ENCODE data around the gene FLVCR1. TPM values are rescaled to one million over a fixed set of nuclear protein-coding genes. Genes with fewer than 3 reads are reported as not detected.

FLVCR1 gene
- total RNA-seq (2022; extraction: Qiagen RNA extraction), result 14.3 to 18.3 TPM (median 15.8 TPM) in 5 replicates

GRCh38 chr1:212857992-212858460, at the start of gene FLVCR1:
TSS of gene FLVCR1 (plus strand) at chr1:212858275. CDS start at chr1:212858453, 178 bp downstream.

GRCh38 chr1:212847549-212847948, 10.5 kb upstream of the FLVCR1 start, which contains the start of gene SPATA45:
TSS of gene SPATA45 (minus strand) at chr1:212847649. CDS start at chr1:212836149, 11,500 bp downstream.

Other genes with a start within 250 kb of the FLVCR1 start
- 24.9 to 41.0 TPM (median 38.6 TPM) in 5 replicates for gene ATF3, start 249.5 kb upstream of the FLVCR1 start, total RNA-seq (2022; extraction: Qiagen RNA extraction)
- gene BATF3, start 158.4 kb upstream of the FLVCR1 start, total RNA-seq (2022; extraction: Qiagen RNA extraction), result 20.0 to 35.4 TPM (median 33.7 TPM) in 5 replicates
- gene NSL1, start 66.5 kb upstream of the FLVCR1 start, total RNA-seq (2022; extraction: Qiagen RNA extraction), result 28.9 to 40.1 TPM (median 30.3 TPM) in 5 replicates
- gene TATDN3, start 66.4 kb upstream of the FLVCR1 start, total RNA-seq (2022; extraction: Qiagen RNA extraction), result 11.4 to 15.5 TPM (median 12.1 TPM) in 5 replicates
- gene SPATA45, start 10.6 kb upstream of the FLVCR1 start, total RNA-seq (2022; extraction: Qiagen RNA extraction), result 0.28 TPM in 2 of 5 replicates, not detected in the others
- gene VASH2, start 92.3 kb downstream of the FLVCR1 start, total RNA-seq (2022; extraction: Qiagen RNA extraction), result 2.8 to 4.0 TPM (median 3.7 TPM) in 5 replicates
- 14.1 to 19.8 TPM (median 16.6 TPM) in 5 replicates for gene ANGEL2, start 157.6 kb downstream of the FLVCR1 start, total RNA-seq (2022; extraction: Qiagen RNA extraction)
- 8.3 to 12.4 TPM (median 10.9 TPM) in 5 replicates for gene RPS6KC1, start 193.0 kb downstream of the FLVCR1 start, total RNA-seq (2022; extraction: Qiagen RNA extraction)